Upper lobe of left lung (tissue), 6 donors: Measurements from ENCODE around the gene CT47C1. TPM values are rescaled to one million over a fixed set of nuclear protein-coding genes. Genes with fewer than 3 reads are reported as not detected.

Experiments used
- ATAC-seq, 2 donors: fragments of 200-7000 bp; cut with Tn5 transposase; one replicate each; pipeline ENCODE4 v1.9.1; 2022; ENCODE audit warnings: mild to moderate bottlenecking in 2 of 2, moderate library complexity in 2 of 2; ENCODE audit not compliant: low FRiP score in 2 of 2
- DNase-seq, 2 donors: peaks; one replicate each; pipeline ENCODE4 v3.0.0-alpha.2; 2019 to 2020
- H3K27ac ChIP-seq, 4 donors: fragments of 200-600 bp; sonication (generic); one replicate each; pipeline ENCODE4 v1.5.1; 2016 to 2019
- H3K27me3 ChIP-seq, 4 donors: fragments of 200-600 bp; sonication (generic); one replicate each; pipeline ENCODE4 v1.5.1; 2017 to 2019
- H3K36me3 ChIP-seq, 4 donors: fragments of 200-600 bp; sonication (generic); one replicate each; pipeline ENCODE4 v1.5.1; 2016 to 2019
- H3K4me1 ChIP-seq, 4 donors: fragments of 200-600 bp; sonication (generic); one replicate each; pipeline ENCODE4 v1.5.1; 2018 to 2019
- H3K4me3 ChIP-seq, 4 donors: fragments of 200-600 bp; sonication (generic); one replicate each; pipeline ENCODE4 v1.5.1; 2017 to 2019; ENCODE audit warnings: mild to moderate bottlenecking in 2 of 4, moderate library complexity in 1 of 4
- H3K9me3 ChIP-seq, 4 donors: fragments of 200-600 bp; sonication (generic); one replicate each; pipeline ENCODE4 v1.5.1; 2018 to 2019
- CTCF ChIP-seq, 6 experiments: fragments of 450-650 bp in 4 of 6; fragments of 200-600 bp in 2 of 6; sonication (generic) in 2 of 6; IDR thresholded peaks; one replicate each; pipeline ENCODE4 v1.5.1; 2016 to 2019; ENCODE audit warnings: antibody characterized with exemption in 6 of 6
- EP300 ChIP-seq, 4 donors: sonication (generic); formaldehyde crosslinking; IDR thresholded peaks; one replicate each; pipeline ENCODE4 v1.5.1; 2017; ENCODE audit warnings: antibody characterized with exemption in 4 of 4, control low read depth in 2 of 4
- POLR2A ChIP-seq, 4 donors: fragments of 450-650 bp; IDR thresholded peaks; one replicate each; pipeline ENCODE4 v1.5.1; 2016 to 2017; ENCODE audit warnings: antibody characterized with exemption in 4 of 4, mild to moderate bottlenecking in 2 of 4
- POLR2AphosphoS5 ChIP-seq, 2 donors: sonication (generic); formaldehyde crosslinking; IDR thresholded peaks; one replicate each; pipeline ENCODE4 v1.5.1; 2017; ENCODE audit warnings: antibody characterized with exemption in 2 of 2
- WGBS, 2 donors: methylation state at CpG; one replicate each; pipeline ENCODE4 v1.1.5; 2017 to 2018; 5-methylcytosine and 5-hydroxymethylcytosine counted together
- total RNA-seq, 6 donors: library from RNA; depleted of rRNA in 4 of 6; stranded (reverse); fragments of >200 nt in 4 of 6; gene quantifications; one replicate each; pipeline versions ENCODE4 v1.1.0 to v1.2.1, GENCODE V29; 2016 to 2021
- donor health status: DM: no; HTN: no; CAD: no; lungs with moderate emphysema.
- donor health status: DM: no; HTN: yes; CAD: no; lungs with severe emphysema.

Gene CT47C1
- total RNA-seq, 6 donors from 2014 or later: not detected

- TF ChIP-seq CTCF (IDR thresholded peaks at IDR 0.05) (no peak), EP300 (IDR thresholded peaks at IDR 0.05) (no peak), POLR2A (IDR thresholded peaks at IDR 0.05) (no peak), POLR2AphosphoS5 (IDR thresholded peaks at IDR 0.05) (no peak)
- no peaks in the 10 kb centered on the region for H3K36me3 ChIP-seq
- H3K4me1 ChIP-seq: no peaks in the 10 kb centered on the region
- DNase-seq (no peak), ATAC-seq (no peak)
- 85 to 95% methylated on average over 7 of the region's 7 CpGs for WGBS, 2 donors
- no peaks in the 10 kb centered on the region for H3K27me3 ChIP-seq
- no peak overlapping the region for H3K27ac ChIP-seq
- no peak overlapping the region for H3K4me3 ChIP-seq
- H3K9me3 ChIP-seq: no peaks in the 10 kb centered on the region
Measured at GRCh38 chrX:119063428-119063827, 9.4 kb upstream of the CT47C1 start.

GRCh38 chrX:119067023-119067739, 5.6 kb upstream of the CT47C1 start:
- Histone ChIP-seq H3K4me3 (no peak overlapping the region), H3K4me1 (no peaks in the 10 kb centered on the region), H3K36me3 (no peaks in the 10 kb centered on the region), H3K27ac (no peak overlapping the region), H3K27me3 (no peaks in the 10 kb centered on the region), H3K9me3 (no peaks in the 10 kb centered on the region)
- WGBS, 2 donors: 2 to 4% methylated on average over 7 of the region's 7 CpGs
- TF ChIP-seq CTCF (IDR thresholded peaks at IDR 0.05) (peak in 4 of 6 experiments; percentile 45 to 64 (median 56)), POLR2A (IDR thresholded peaks at IDR 0.05) (no peak)
- ATAC-seq: peak; percentile 67 to 81
- peak in 1 of 2 donors; percentile 40 for DNase-seq

- ATAC-seq: no peak
- H3K27ac ChIP-seq: no peak overlapping the region
Measured at GRCh38 chrX:119069128-119069527, 3.7 kb upstream of the CT47C1 start.

GRCh38 chrX:119069762-119070161, 3.0 kb upstream of the CT47C1 start:
- DNase-seq (no peak), ATAC-seq (no peak)
- no peaks in the 10 kb centered on the region for H3K27me3 ChIP-seq
- H3K27ac ChIP-seq: no peak overlapping the region
- H3K36me3 ChIP-seq: no peaks in the 10 kb centered on the region
- no peak overlapping the region for H3K4me3 ChIP-seq
- 92 to 100% methylated on average over 1 of the region's 1 CpG for WGBS, 2 donors
- H3K4me1 ChIP-seq: no peaks in the 10 kb centered on the region
- TF ChIP-seq POLR2AphosphoS5 (IDR thresholded peaks at IDR 0.05): no peak
- TF ChIP-seq EP300 (IDR thresholded peaks at IDR 0.05): no peak
- no peak for TF ChIP-seq POLR2A (IDR thresholded peaks at IDR 0.05)
- no peak for TF ChIP-seq CTCF (IDR thresholded peaks at IDR 0.05)
- H3K9me3 ChIP-seq: no peaks in the 10 kb centered on the region

More at GRCh38 chrX:119069128-119069527, 3.7 kb upstream of the CT47C1 start:
- Histone ChIP-seq H3K9me3 (no peaks in the 10 kb centered on the region), H3K4me3 (no peak overlapping the region), H3K27me3 (no peaks in the 10 kb centered on the region), H3K4me1 (no peaks in the 10 kb centered on the region), H3K36me3 (no peaks in the 10 kb centered on the region)
- 69 to 100% methylated on average over 1 of the region's 1 CpG for WGBS, 2 donors
- no peak for TF ChIP-seq POLR2AphosphoS5 (IDR thresholded peaks at IDR 0.05)
- no peak for TF ChIP-seq CTCF (IDR thresholded peaks at IDR 0.05)
- TF ChIP-seq POLR2A (IDR thresholded peaks at IDR 0.05): no peak
- no peak for TF ChIP-seq EP300 (IDR thresholded peaks at IDR 0.05)
- no peak for DNase-seq

- Histone ChIP-seq H3K4me1 (no peaks in the 10 kb centered on the region), H3K27me3 (no peaks in the 10 kb centered on the region)
- WGBS, 2 donors: 55% methylated on average over 2 of the region's 2 CpGs; no CpG with 5 or more reads in 1 of the 2 donors
Measured at GRCh38 chrX:119071381-119071780, 1.4 kb upstream of the CT47C1 start.

More at GRCh38 chrX:119071381-119071780, 1.4 kb upstream of the CT47C1 start:
- H3K27ac ChIP-seq: no peak overlapping the region
- TF ChIP-seq POLR2A (IDR thresholded peaks at IDR 0.05) (no peak), CTCF (IDR thresholded peaks at IDR 0.05) (no peak), POLR2AphosphoS5 (IDR thresholded peaks at IDR 0.05) (no peak), EP300 (IDR thresholded peaks at IDR 0.05) (no peak)
- ATAC-seq (no peak), DNase-seq (no peak)
- no peaks in the 10 kb centered on the region for H3K36me3 ChIP-seq
- no peaks in the 10 kb centered on the region for H3K9me3 ChIP-seq
- H3K4me3 ChIP-seq: no peak overlapping the region
